Right ventricle myocardium inferior (tissue), 1 donor: ENCODE results near the gene SPRR2G. TPM values are rescaled to one million over a fixed set of nuclear protein-coding genes. Genes with fewer than 3 reads are reported as not detected.
"Not testable (repeated sequence)": the region's sequence is repeated elsewhere in the genome, so short reads cannot be mapped to it uniquely, and the experiment has no call there.

ENCODE experiments used
- ATAC-seq: fragments of 200-7000 bp; cut with Tn5 transposase; one replicate; pipeline ENCODE4 v1.9.1; 2020; ENCODE audit warnings: mild to moderate bottlenecking, moderate library complexity
- DNase-seq: peaks from one replicate; pipeline ENCODE4 v3.0.0; 2021; ENCODE audit errors: missing footprints
- intact Hi-C: fragments of 100-400 bp; cut with DNase I; formaldehyde crosslinking; loops from one replicate; pipeline ENCODE4 v1.11.0; 2022
- long read RNA-seq: library from polyadenylated mRNA; unstranded; transcript quantifications from one replicate; pipeline ENCODE4 v2.0.0, GENCODE V29; 2021
- total RNA-seq: library from RNA; stranded (reverse); fragmentation: NEBNext Ultra II Directional; extraction: Animal tissue kit (Norgen Biotek cat#: 25700); gene quantifications from one replicate; pipeline ENCODE4 v1.2.1, GENCODE V29; 2021
- donor health status: DM: no; HTN: yes; CAD: no; lungs with severe emphysema.

Gene SPRR2G
- total RNA-seq: not detected
- long read RNA-seq: 0 reads

DNA sequence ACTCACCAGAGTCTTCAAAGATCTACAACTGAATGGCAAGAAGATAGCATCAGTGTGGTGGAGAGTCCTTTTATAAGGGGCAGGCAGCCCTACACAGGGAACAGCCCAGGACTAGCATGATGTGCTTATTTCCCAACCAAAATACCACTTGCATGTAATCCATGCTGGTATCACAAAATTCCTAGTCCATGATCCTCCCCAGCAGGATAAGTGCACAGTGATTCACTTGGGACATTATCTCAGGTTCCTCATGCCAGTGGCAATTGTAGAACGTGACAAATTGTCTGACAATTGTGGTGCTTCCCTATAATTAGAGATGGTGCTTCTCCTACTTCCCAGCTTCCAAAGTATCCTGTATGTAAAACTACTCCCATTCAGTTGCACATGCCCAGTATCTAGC, at the start of gene SPRR2G:
TSS of gene SPRR2G (minus strand) at position 45 of the 400 bp plus-strand sequence. CDS start 780 bp downstream, outside the sequence.
- no peak for DNase-seq
- intact Hi-C loops: no loop called here
- no peak for ATAC-seq

DNA sequence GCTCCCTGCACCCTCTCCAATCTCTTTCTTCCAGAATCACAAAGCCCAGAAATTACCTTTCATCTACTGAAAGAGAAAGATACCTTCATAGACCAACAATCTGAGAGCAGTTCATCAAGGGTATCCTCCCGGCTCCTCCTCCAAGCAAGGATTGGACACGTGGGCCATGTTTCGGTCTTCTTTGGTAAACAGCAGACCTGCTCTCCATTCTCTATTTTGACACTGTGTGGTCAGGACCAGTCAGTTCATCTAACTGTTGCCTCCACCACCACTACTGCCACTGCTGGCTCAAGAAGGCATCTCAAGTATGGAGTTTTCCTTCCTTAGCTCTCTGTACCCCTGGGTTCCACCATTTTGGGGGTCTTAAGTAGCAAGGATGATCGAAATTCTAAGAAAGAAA, 44.5 kb upstream of the SPRR2G start:
- intact Hi-C loops: no loop called here
- ATAC-seq: no peak
- no peak for DNase-seq

GRCh38 chr1:153194331-153195050, 43.8 kb upstream of the SPRR2G start:
- no peak for ATAC-seq
- intact Hi-C loops: no loop called here
- no peak for DNase-seq

DNA sequence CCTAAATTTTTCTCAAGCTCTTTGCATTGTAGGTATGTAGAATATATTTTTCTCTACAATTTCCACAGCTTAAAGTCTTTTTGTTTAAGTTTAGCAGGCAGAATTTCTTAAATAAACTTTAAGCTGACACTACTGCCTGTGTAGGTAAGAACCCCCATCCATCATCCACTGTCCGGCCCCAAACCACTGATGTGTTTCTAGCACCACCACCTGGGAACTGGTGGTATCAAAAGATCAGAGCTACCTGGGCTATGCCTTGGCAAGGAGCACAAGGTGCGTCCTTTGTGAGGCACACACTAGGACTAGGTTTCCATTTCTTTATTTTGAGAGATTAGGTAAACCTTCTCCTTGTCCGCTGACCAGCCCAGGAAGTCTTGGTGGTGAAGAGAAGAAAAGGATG, 42.0 kb upstream of the SPRR2G start:
- intact Hi-C loops: no loop called here
- ATAC-seq: no peak

GRCh38 chr1:153190373-153190772, 39.7 kb upstream of the SPRR2G start:
- no peak for DNase-seq
- intact Hi-C loops: no loop called here
- ATAC-seq: no peak

More for the DNA sequence above, 42.0 kb upstream of the SPRR2G start:
- DNase-seq: no peak

- ATAC-seq, intact Hi-C loops, DNase-seq: not testable (repeated sequence)
Observed at GRCh38 chr1:153188301-153188700, 37.6 kb upstream of the SPRR2G start.

- ATAC-seq (no peak), DNase-seq (no peak)
- intact Hi-C loops: no loop called here
Observed at GRCh38 chr1:153180556-153180955, 29.9 kb upstream of the SPRR2G start.

GRCh38 chr1:153178922-153179321, 28.2 kb upstream of the SPRR2G start:
- no peak for ATAC-seq
- no peak for DNase-seq
- intact Hi-C loops: no loop called here

- DNase-seq (no peak), ATAC-seq (no peak)
- intact Hi-C loops: no loop called here
Observed at GRCh38 chr1:153174624-153175023, 23.9 kb upstream of the SPRR2G start.

DNA sequence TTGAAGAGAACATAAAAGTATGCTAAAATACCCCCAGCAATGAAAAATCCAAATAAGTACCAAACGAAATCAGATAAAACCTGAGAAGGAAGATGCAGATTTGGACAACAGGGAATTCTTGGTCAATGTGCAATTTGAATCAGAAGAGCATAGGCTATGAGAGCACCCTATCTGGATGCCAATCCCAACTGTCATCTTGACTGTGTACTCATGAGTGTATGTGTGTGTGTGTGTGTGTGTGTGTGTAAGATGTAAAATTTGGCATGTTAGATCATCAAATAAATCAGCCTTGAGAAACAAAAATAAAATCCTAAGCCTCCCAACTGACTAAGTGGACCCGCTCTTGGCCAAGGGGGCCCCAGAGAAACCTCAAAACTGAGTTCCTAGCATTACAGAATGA, 18.0 kb upstream of the SPRR2G start:
- intact Hi-C loops: no loop called here
- DNase-seq (no peak), ATAC-seq (no peak)

- ATAC-seq (no peak), DNase-seq (no peak)
- intact Hi-C loops: no loop called here
Observed at GRCh38 chr1:153155541-153155940, 4.9 kb upstream of the SPRR2G start.

- intact Hi-C loops: no loop called here
- DNase-seq: no peak
- no peak for ATAC-seq
Observed at GRCh38 chr1:153152481-153152880, 1.8 kb upstream of the SPRR2G start.

DNA sequence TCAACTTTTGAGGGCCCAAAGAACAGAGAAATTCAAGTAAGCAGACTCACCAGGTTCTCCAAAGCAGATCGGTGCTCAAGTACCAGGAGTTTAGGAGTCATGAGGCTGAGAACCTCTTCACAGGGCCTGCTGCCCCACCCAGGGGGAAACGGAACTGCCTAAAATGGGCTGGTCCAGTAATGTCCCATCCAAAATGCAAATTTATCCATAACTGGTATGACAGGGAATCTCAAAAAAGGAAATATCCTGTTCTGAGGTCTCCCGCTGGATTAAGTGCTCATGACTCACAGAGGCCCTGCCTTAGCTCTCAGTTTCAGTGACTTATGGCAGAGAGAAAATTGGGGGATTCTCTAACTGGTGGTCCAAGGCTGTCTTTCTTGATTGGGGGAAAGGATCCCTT, 9.3 kb downstream of the SPRR2G start:
- no peak for DNase-seq
- intact Hi-C loops: no loop called here
- no peak for ATAC-seq

GRCh38 chr1:153140484-153140883, 10.2 kb downstream of the SPRR2G start:
- DNase-seq: peak; percentile 40
- intact Hi-C loops: no loop called here

DNA sequence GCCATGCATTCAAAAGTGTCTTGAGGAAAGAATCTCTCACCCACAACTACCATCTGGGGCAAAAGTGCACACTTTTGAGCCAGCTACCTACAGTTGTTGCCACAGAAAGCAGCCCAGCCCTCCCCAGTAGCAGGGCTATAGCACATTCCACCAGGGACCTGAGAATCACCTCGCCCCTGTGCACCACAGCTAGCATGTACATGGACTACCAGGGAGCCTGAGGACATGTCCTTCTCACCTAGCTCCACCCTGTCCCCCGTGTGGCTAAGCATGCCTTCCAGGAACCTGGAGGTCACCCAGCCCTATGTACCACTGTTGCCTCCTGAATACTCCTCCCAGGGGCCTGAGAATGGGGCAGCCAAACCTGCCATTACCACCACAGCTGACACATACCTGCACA, 16.9 kb downstream of the SPRR2G start:
- intact Hi-C loops: no loop called here
- DNase-seq (no peak), ATAC-seq (no peak)

More at GRCh38 chr1:153140484-153140883, 10.2 kb downstream of the SPRR2G start:
- ATAC-seq: no peak

GRCh38 chr1:153133267-153133666, 17.4 kb downstream of the SPRR2G start:
- ATAC-seq (no peak), DNase-seq (no peak)
- intact Hi-C loops: no loop called here

DNA sequence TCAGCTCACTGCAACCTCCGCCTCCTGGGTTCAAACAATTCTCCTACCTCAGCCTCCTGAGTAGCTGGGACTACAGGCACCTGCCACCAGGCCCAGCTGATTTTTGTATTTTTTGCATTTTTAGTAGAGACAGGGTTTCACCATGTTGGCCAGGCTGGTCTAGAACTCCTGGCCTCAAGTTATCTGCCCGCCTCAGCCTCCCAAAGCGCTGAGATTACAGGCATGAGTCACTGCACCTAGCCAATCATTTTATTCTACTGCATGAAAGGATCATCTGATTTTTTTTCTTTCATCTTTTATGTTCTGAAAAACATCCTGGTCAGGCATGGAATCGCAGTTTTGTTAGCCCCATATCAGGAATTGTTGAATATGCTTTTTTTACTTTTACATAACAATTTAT, 22.0 kb downstream of the SPRR2G start:
- ATAC-seq, intact Hi-C loops, DNase-seq: not testable (repeated sequence)

DNA sequence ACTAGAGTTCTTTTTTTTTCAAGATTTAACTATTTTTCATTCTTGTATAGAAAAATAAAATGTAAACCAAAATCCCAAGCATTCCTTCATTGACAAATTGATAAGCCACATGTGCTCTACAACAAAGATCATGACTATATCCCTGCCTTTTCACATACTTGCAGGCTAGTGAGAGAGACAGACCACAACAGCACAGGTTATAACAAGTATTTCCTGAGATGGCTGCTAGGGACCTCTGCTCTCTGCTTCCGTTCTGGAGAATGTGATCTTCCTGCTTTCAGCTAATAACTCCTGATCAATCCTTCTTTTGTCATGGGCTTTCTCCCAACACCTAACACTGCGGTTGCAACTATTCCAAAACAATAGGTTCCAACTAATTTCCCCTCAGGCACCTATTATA, 23.4 kb downstream of the SPRR2G start:
- intact Hi-C loops: no loop called here
- ATAC-seq: no peak

DNA sequence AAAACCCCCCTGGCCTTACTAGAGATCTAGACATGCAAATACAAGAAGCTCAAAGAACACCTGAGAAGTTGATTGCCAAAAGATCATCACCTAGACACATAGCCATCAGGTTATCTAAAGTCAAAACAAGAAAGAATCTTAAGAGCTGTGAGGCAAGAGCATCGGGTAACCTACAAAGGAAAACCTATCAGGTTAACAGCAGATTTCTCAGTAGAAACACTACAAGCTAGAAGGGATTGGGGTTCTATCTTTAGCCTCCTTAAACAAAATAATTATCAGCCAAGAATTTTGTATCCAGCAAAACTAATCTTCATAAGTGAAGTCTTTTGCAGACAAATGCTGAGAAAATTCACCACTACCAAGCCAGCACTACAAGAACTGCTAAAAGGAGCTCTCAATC, 25.2 kb downstream of the SPRR2G start:
- intact Hi-C loops: no loop called here
- ATAC-seq (no peak), DNase-seq (no peak)

More for the DNA sequence above, 23.4 kb downstream of the SPRR2G start:
- no peak for DNase-seq

GRCh38 chr1:153123793-153124192, 26.9 kb downstream of the SPRR2G start:
- ATAC-seq, intact Hi-C loops, DNase-seq: not testable (repeated sequence)
